Measurements from ENCODE around the gene VHLL.

VHLL gene

GRCh38 chr1:156257711-156258110 is 41.4 kb downstream of the VHLL start:
- DNase-seq (ENCODE audit: low read depth, low spot score) = no peak

GRCh38 chr1:156253634-156254033 is 45.5 kb downstream of the VHLL start:
- no peak for DNase-seq (ENCODE audit: low read depth, low spot score)

GRCh38 chr1:156251527-156251926 is 47.6 kb downstream of the VHLL start:
- DNase-seq (ENCODE audit: low read depth, low spot score) = no peak

GRCh38 chr1:156249593-156249992 is 49.5 kb downstream of the VHLL start:
- DNase-seq (ENCODE audit: low read depth, low spot score) = no peak
